ENCODE results near the gene PPIH.
A peak's percentile ranks its signal among the peaks of the same experiment; 100 is the strongest.

Gene PPIH

GRCh38 chr1:42657201-42657600 is 1.0 kb upstream of the PPIH start:
- TF ChIP-seq CTCF (conservative IDR thresholded peaks at IDR 0.05), result no peak
- TF ChIP-seq ZFX (IDR thresholded peaks at IDR 0.05), result no peak
- peak overlapping the region; percentile 90; the same call in 1 of the 2 replicates for H3K27ac ChIP-seq

DNA sequence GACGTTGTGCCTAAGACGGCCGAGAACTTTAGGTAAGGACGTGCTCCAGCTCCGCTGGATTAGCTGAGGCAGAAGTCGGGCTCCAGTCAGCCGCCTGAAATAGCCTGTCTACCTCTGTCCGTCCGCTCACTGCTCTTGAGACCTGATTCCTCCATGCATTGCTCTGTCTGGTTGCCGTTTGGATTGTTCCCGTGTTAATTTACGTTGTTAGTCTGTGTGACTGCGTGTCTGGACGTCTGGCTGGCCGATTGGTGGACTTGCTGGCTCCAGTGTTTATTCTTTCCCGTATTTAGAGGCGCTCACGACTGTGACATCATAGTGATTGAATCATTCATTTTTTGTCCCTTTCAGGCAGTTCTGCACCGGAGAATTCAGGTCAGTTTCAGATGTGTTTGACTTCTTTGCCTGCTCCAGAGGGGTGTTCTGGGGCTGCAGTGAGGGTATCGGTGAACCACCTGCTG is 684 bp downstream of the PPIH start:
- TF ChIP-seq ZFX (IDR thresholded peaks at IDR 0.05), result peak; percentile 15; the same call in 1 of the 2 replicates
- TF ChIP-seq CTCF (conservative IDR thresholded peaks at IDR 0.05), result no peak
- H3K27ac ChIP-seq, result peak overlapping the region; percentile 90

- no peak for TF ChIP-seq ZFX (IDR thresholded peaks at IDR 0.05)
- no peak for TF ChIP-seq CTCF (conservative IDR thresholded peaks at IDR 0.05)
- no peak overlapping the region for H3K27ac ChIP-seq
Measured at GRCh38 chr1:42660907-42661500, 2.8 kb downstream of the PPIH start.

DNA sequence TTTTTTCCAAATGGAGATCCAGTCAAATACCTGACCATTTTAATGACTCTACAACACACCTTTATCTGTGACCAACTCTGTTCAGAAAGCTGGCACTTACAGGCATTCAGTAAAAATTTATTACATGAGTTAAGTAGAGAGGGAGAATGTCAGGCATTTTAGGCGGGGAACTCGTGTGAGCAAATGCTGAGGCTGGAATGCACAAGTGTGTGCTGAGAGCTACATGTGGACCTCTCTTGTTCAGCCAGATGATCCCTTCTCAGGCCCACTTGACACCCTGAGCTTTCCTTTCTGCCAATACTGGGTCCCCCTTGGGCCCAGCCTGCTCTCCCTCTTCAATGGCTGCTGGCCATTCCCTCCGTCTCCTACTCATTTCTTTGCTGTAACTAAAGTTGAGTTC is 11.7 kb downstream of the PPIH start:
- H3K27ac ChIP-seq, result no peak overlapping the region
- TF ChIP-seq ZFX (IDR thresholded peaks at IDR 0.05) (no peak), CTCF (conservative IDR thresholded peaks at IDR 0.05) (no peak)

GRCh38 chr1:42670425-42670824 is 12.2 kb downstream of the PPIH start:
- no peak overlapping the region for H3K27ac ChIP-seq
- TF ChIP-seq CTCF (conservative IDR thresholded peaks at IDR 0.05), result no peak
- no peak for TF ChIP-seq ZFX (IDR thresholded peaks at IDR 0.05)

GRCh38 chr1:42674214-42674613 is 16.0 kb downstream of the PPIH start:
- TF ChIP-seq ZFX (IDR thresholded peaks at IDR 0.05), result no peak
- TF ChIP-seq CTCF (conservative IDR thresholded peaks at IDR 0.05), result no peak
- peak overlapping the region; percentile 14; the same call in 1 of the 2 replicates for H3K27ac ChIP-seq

- peak overlapping the region; percentile 14; the same call in 1 of the 2 replicates for H3K27ac ChIP-seq
- no peak for TF ChIP-seq ZFX (IDR thresholded peaks at IDR 0.05)
- no peak for TF ChIP-seq CTCF (conservative IDR thresholded peaks at IDR 0.05)
Measured at GRCh38 chr1:42674682-42675081, 16.5 kb downstream of the PPIH start.

All from C4-2B (cell line).